Measurements from ENCODE around the gene SLX9.
A peak's percentile ranks its signal among the peaks of the same experiment; 100 is the strongest.

The SLX9 gene

GRCh38 chr21:44919913-44920693 is 19.7 kb upstream of the SLX9 start:
- H3K9ac ChIP-seq (ENCODE audit: low read depth, low read length): no peak overlapping the region
- H3K27me3 ChIP-seq (ENCODE audit: insufficient read depth, low read length): no peaks in the 10 kb centered on the region
- H3K4me3 ChIP-seq (ENCODE audit: low read length): no peak overlapping the region
- no peaks in the 10 kb centered on the region for H3K9me3 ChIP-seq (ENCODE audit: insufficient read depth, low read depth, low read length)
- no peak overlapping the region for H3K27ac ChIP-seq (ENCODE audit: low read length)
- no peaks in the 10 kb centered on the region for H3K4me1 ChIP-seq (ENCODE audit: insufficient read depth, low read length)
- H3K36me3 ChIP-seq (ENCODE audit: insufficient read depth, low read depth, low read length): no peaks in the 10 kb centered on the region

- Histone ChIP-seq H3K27me3 (ENCODE audit: insufficient read depth, low read length) (no peaks in the 10 kb centered on the region), H3K4me1 (ENCODE audit: insufficient read depth, low read length) (no peaks in the 10 kb centered on the region), H3K4me3 (ENCODE audit: low read length) (no peak within 1 kb of the TSS), H3K27ac (ENCODE audit: low read length) (no peak within 1 kb of the TSS), H3K9ac (ENCODE audit: low read depth, low read length) (no peak within 1 kb of the TSS), H3K36me3 (ENCODE audit: insufficient read depth, low read depth, low read length) (no peaks in the 10 kb centered on the region), H3K9me3 (ENCODE audit: insufficient read depth, low read depth, low read length) (no peaks in the 10 kb centered on the region)
Measured at GRCh38 chr21:44920694-44921604, 18.9 kb upstream of the SLX9 start, which contains the start of gene ITGB2. ITGB2 (minus strand) TSS chr21:44920899; CDS start chr21:44910782, 10,117 bp downstream.

- Histone ChIP-seq H3K9me3 (ENCODE audit: insufficient read depth, low read depth, low read length) (no peaks in the 10 kb centered on the region), H3K27me3 (ENCODE audit: insufficient read depth, low read length) (peaks cover 9% of the 10 kb centered on the region), H3K9ac (ENCODE audit: low read depth, low read length) (no peak overlapping the region), H3K4me3 (ENCODE audit: low read length) (no peak overlapping the region), H3K4me1 (ENCODE audit: insufficient read depth, low read length) (no peaks in the 10 kb centered on the region; the same call in 1 of the 2 replicates), H3K27ac (ENCODE audit: low read length) (no peak overlapping the region), H3K36me3 (ENCODE audit: insufficient read depth, low read depth, low read length) (no peaks in the 10 kb centered on the region)
Measured at GRCh38 chr21:44921928-44922327, 17.9 kb upstream of the SLX9 start.

- H3K4me1 ChIP-seq (ENCODE audit: insufficient read depth, low read length): peaks cover 8% of the 10 kb centered on the region
- H3K9ac ChIP-seq (ENCODE audit: low read depth, low read length): no peak overlapping the region
- H3K27ac ChIP-seq (ENCODE audit: low read length): no peak overlapping the region
Measured at GRCh38 chr21:44923480-44924084, 16.2 kb upstream of the SLX9 start.

DNA sequence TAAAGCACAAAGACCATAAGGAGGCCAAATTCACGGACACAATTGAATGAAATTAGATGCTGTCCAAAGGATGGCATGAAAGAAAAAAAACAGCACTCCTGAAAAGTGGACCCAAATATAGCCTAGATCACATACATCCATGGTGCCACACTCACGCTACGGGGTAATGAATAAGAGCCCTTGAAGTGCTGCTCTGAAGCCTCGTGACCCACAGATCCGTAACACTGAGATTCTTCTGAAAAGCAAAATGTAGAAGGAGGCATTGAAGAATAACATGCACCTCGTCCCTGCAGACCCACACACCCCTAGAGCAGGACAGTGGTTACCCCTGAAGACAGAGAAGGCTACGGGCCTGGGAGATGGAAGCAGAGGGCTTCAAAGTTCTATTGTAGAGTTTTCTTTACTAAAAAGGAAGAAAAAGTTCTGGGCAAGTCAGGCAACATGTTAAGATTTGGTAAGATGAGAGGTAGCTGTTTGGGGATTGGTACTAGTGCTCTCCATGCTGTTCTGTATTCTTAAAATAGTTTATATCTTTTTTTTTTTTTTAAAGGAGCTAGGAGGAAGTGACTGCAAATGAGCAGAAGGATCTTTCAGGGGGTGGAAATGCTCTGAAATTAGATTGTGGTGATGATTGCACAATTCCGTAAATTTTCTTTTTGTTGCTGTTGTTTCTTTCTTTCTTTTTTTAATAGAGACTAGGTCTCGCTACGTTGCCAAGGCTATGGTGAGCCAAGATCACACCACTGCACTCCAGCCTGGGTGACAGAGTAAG is 15.0 kb upstream of the SLX9 start:
- Histone ChIP-seq H3K9ac (ENCODE audit: low read depth, low read length) (no peak overlapping the region), H3K27me3 (ENCODE audit: insufficient read depth, low read length) (peaks cover 36% of the 10 kb centered on the region), H3K4me1 (ENCODE audit: insufficient read depth, low read length) (peaks cover 8% of the 10 kb centered on the region), H3K27ac (ENCODE audit: low read length) (no peak overlapping the region), H3K9me3 (ENCODE audit: insufficient read depth, low read depth, low read length) (no peaks in the 10 kb centered on the region), H3K36me3 (ENCODE audit: insufficient read depth, low read depth, low read length) (no peaks in the 10 kb centered on the region), H3K4me3 (ENCODE audit: low read length) (no peak overlapping the region)

More at GRCh38 chr21:44923480-44924084, 16.2 kb upstream of the SLX9 start:
- H3K36me3 ChIP-seq (ENCODE audit: insufficient read depth, low read depth, low read length): no peaks in the 10 kb centered on the region
- H3K9me3 ChIP-seq (ENCODE audit: insufficient read depth, low read depth, low read length): no peaks in the 10 kb centered on the region
- H3K4me3 ChIP-seq (ENCODE audit: low read length): no peak overlapping the region
- peaks cover 23% of the 10 kb centered on the region for H3K27me3 ChIP-seq (ENCODE audit: insufficient read depth, low read length)

DNA sequence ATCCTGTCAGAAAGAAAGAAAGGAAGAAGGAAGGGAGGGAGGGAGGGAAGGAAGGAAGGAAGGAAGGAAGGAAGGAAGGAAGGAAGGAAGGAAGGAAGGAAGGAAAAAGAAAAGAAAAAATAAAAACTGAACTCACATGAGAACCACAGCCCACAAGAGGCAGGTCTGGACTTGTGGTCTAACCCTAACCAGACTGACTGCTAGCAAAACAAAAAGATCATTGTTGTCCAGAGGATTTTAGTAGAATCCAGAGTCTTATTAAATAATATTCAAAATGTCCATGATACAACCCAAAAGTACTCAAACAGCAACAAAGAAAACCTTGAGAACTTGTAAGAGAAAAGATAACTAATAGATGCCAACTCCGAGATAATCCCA is 14.5 kb upstream of the SLX9 start:
- Histone ChIP-seq H3K36me3 (ENCODE audit: insufficient read depth, low read depth, low read length) (no peaks in the 10 kb centered on the region), H3K4me3 (ENCODE audit: low read length) (no peak overlapping the region), H3K27me3 (ENCODE audit: insufficient read depth, low read length) (peaks cover 41% of the 10 kb centered on the region), H3K27ac (ENCODE audit: low read length) (no peak overlapping the region), H3K9ac (ENCODE audit: low read depth, low read length) (no peak overlapping the region), H3K9me3 (ENCODE audit: insufficient read depth, low read depth, low read length) (no peaks in the 10 kb centered on the region), H3K4me1 (ENCODE audit: insufficient read depth, low read length) (peaks cover 8% of the 10 kb centered on the region)

GRCh38 chr21:44926331-44927101 is 13.3 kb upstream of the SLX9 start:
- Histone ChIP-seq H3K4me1 (ENCODE audit: insufficient read depth, low read length) (peaks cover 12% of the 10 kb centered on the region), H3K9ac (ENCODE audit: low read depth, low read length) (no peak overlapping the region), H3K36me3 (ENCODE audit: insufficient read depth, low read depth, low read length) (no peaks in the 10 kb centered on the region), H3K27ac (ENCODE audit: low read length) (no peak overlapping the region), H3K9me3 (ENCODE audit: insufficient read depth, low read depth, low read length) (no peaks in the 10 kb centered on the region), H3K27me3 (ENCODE audit: insufficient read depth, low read length) (peaks cover 53% of the 10 kb centered on the region), H3K4me3 (ENCODE audit: low read length) (no peak overlapping the region)

DNA sequence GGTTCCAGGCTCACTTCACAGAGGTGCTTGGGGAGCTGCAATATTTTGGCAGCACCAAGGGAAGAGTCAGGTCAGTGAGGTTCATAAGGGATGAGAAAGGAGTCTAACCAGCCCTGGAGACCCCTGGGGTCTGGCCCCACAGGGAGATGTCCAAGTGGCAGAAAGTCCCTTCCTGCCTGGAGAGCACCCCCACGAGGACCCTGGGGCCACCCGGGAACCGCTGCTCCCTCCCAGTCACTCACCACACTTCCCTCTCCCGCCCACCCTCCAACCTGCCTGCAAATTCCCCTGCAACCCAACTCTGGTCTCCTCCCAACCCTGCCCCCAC is 12.6 kb upstream of the SLX9 start:
- Histone ChIP-seq H3K9ac (ENCODE audit: low read depth, low read length) (no peak overlapping the region), H3K36me3 (ENCODE audit: insufficient read depth, low read depth, low read length) (no peaks in the 10 kb centered on the region), H3K4me3 (ENCODE audit: low read length) (peak overlapping the region; percentile 29; the same call in 1 of the 2 replicates), H3K27ac (ENCODE audit: low read length) (no peak overlapping the region), H3K9me3 (ENCODE audit: insufficient read depth, low read depth, low read length) (no peaks in the 10 kb centered on the region), H3K27me3 (ENCODE audit: insufficient read depth, low read length) (peaks cover 60% of the 10 kb centered on the region), H3K4me1 (ENCODE audit: insufficient read depth, low read length) (peaks cover 12% of the 10 kb centered on the region)

- Histone ChIP-seq H3K36me3 (ENCODE audit: insufficient read depth, low read depth, low read length) (no peaks in the 10 kb centered on the region), H3K27ac (ENCODE audit: low read length) (no peak overlapping the region), H3K4me3 (ENCODE audit: low read length) (peak overlapping the region; percentile 29; the same call in 1 of the 2 replicates), H3K27me3 (ENCODE audit: insufficient read depth, low read length) (peaks cover 66% of the 10 kb centered on the region), H3K9ac (ENCODE audit: low read depth, low read length) (no peak overlapping the region), H3K9me3 (ENCODE audit: insufficient read depth, low read depth, low read length) (no peaks in the 10 kb centered on the region), H3K4me1 (ENCODE audit: insufficient read depth, low read length) (peaks cover 12% of the 10 kb centered on the region)
Measured at GRCh38 chr21:44927587-44928461, 12.0 kb upstream of the SLX9 start.

Data from iPS-20b (cell line).